ENCODE measurements around the gene SRSF8. TPM values are rescaled to one million over a fixed set of nuclear protein-coding genes. Genes with fewer than 3 reads are reported as not detected.
A peak's percentile ranks its signal among the peaks of the same experiment; 100 is the strongest.
"Not testable (repeated sequence)": the region's sequence is repeated elsewhere in the genome, so short reads cannot be mapped to it uniquely, and the experiment has no call there.

The SRSF8 gene, protein sequence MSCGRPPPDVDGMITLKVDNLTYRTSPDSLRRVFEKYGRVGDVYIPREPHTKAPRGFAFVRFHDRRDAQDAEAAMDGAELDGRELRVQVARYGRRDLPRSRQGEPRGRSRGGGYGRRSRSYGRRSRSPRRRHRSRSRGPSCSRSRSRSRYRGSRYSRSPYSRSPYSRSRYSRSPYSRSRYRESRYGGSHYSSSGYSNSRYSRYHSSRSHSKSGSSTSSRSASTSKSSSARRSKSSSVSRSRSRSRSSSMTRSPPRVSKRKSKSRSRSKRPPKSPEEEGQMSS
- total RNA-seq = 65.0 TPM

DNA sequence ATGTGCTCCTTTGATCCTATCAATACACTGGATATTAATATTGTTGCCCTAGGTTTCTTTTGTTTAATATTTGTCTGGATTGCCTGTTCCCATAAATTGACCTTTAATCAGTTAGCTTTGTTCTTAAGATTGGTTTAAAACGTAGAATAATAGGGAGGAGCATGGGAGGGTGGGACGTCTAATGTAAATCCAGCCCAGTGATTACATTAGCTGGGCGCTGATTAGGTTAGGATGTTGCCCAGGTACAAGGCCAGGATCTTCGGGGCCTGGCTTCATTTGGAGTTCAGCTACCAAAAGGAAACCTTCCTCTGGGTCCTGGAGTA lies at the start of gene SRSF8:
Gene SRSF8 (plus strand): TSS at position 204 of the 323 bp plus-strand sequence. CDS start 308 bp downstream, outside the sequence.
- intact Hi-C loops (cut with DNase I) = loop anchor here (5.0 kb wide), 1 partner anchor 94 kb away; the partner anchor contains the start of genes CWC15 and KDM4D
- DNase-seq (ENCODE audit: low spot score) (no peak), ATAC-seq (no peak)

DNA sequence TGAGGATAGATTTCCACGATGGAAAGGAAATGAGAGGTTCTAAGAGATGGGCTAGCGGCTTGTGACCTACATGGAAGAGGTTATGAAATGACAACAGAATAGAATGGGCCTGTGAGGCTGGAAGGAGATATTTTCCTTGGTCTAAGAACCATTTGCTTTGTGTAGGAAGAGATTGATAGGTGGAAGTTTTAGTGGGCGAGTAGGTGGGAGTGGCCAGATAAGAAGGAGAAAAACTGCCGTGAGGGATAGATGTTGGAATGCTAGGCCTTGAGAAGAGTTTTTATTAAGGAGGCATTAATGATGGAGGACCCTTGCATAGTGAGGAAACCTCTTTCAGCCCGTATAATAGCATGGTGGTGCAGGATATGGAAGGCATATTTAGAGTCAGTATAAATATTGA lies 45.3 kb upstream of the SRSF8 start:
- DNase-seq (ENCODE audit: low spot score); ATAC-seq; intact Hi-C loops (cut with DNase I): not testable (repeated sequence)

DNA sequence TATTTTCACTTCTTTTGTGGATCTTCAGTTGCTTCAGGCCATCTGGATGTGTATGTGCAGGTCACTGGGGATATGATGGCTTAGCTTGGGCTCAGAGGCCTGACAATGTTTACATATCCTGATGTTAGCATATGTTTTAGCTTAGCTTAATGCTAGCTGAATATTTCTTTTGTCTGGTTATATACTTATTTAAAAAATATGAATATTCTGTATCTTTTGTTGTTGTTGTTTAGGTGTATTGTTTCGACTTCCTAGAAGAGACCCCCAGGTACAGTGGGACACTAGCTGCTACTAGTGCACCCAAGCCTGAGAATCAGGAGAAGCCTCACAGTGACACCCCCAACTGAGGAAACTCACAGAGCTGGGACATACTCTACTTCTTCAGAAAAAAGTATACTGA lies 41.8 kb upstream of the SRSF8 start, which contains the start of gene KDM4E:
Gene KDM4E (plus strand): TSS at position 301 of the 400 bp plus-strand sequence. CDS start 300 bp downstream, outside the sequence.
- DNase-seq (ENCODE audit: low spot score) = no peak
- no peak for ATAC-seq
- intact Hi-C loops (cut with DNase I) = no loop called here

DNA sequence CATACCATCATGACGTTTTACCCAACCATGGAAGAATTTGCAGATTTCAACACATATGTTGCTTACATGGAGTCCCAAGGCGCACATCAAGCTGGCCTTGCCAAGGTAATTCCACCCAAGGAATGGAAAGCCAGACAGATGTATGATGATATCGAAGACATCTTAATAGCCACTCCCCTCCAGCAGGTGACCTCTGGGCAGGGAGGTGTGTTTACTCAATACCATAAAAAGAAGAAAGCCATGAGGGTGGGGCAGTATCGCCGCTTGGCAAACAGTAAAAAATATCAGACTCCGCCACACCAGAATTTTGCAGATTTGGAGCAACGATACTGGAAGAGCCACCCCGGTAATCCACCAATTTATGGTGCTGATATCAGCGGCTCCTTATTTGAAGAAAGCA lies 41.1 kb upstream of the SRSF8 start:
- DNase-seq (ENCODE audit: low spot score); intact Hi-C loops (cut with DNase I): not testable (repeated sequence)

DNA sequence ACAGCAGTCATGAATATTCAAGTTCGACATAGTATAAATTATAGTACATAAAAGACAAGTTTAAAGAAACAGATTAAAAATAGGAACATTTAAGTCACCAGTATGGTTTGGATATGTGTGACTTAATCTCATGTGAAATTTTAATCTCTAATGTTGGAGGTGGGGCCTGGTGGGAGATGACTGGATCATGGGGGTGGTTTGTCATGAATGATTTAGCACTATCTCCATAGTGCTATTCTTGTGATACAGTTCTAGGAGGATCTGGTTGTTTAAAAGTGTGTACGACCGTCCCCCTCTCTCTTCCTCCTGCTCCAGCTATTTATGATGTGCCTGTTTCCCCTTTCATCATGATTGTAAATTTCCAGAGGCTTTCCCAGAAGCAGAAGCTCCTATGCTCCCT lies 38.4 kb upstream of the SRSF8 start:
- no peak for ATAC-seq
- DNase-seq (ENCODE audit: low spot score) = no peak
- intact Hi-C loops (cut with DNase I) = no loop called here

More for the DNA sequence above, 41.1 kb upstream of the SRSF8 start:
- ATAC-seq = not testable (repeated sequence)

DNA sequence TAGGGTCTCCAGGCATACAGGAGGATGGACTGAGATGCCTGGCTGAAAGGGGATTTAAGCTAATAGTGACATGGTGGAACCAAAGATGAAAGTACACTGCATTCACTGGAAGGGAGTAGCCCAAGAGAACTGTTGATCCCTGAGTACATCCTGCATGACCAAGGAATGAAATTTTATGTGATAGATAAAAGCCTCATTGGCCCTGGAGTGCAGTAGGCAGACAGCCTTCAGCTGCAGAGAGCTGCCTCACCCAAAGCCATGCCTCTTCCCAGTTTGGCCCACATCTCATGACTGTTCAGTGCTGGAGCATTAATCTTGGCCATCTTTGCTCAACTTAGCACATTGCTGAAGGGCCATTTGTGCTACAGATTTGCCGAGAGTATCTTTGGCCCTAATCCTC lies 33.7 kb upstream of the SRSF8 start:
- intact Hi-C loops (cut with DNase I) = loop anchor here (5.0 kb wide), 1 partner anchor 1131 kb away; no protein-coding TSS in a partner anchor
- no peak for ATAC-seq
- no peak for DNase-seq (ENCODE audit: low spot score)

DNA sequence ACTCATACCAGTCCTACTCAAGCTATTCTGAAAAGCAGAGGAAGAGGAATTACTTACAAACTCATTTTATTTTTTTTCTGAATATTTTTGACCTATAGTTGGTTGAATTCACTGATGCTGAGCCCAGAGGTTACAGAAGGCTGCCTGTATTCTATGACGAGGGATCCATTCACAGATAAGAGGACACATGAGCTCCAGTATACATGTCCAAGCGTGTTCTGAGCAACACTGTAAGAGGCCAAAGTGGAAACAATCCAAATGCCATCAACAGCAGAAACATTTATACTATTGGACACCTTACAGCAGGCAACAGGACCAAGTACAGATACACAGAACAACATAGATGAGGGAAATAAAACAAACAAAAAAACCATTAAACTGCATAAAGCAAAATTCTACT lies 31.4 kb upstream of the SRSF8 start:
- ATAC-seq (no peak), DNase-seq (ENCODE audit: low spot score) (no peak)
- intact Hi-C loops (cut with DNase I) = no loop called here

DNA sequence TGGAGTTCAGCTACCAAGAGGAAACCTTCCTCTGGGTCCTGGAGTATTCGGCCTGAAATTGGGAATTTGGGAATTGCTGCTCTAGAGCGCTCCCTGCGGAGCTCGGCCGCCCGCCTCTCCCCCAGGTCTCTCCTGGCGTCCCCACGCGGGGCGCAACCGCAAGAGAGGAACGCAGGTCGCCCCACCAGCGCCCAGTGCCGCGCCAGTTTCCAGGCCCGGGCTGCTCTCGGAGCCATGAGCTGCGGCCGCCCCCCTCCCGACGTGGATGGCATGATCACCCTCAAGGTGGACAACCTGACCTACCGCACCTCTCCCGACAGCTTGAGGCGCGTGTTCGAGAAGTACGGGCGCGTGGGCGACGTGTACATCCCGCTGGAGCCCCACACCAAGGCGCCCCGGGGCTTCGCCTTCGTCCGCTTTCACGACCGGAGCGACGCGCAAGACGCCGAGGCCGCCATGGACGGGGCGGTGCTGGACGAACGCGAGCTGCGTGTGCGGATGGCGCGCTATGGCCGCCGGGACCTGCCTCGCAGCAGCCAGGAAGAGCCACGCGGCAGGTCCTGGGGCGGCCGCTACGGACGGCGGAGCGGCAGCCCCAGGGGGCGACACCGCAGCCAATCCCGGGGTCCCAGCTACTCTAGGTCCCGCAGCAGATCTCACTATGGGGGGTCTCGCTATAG lies 29.2 kb upstream of the SRSF8 start:
- peak; percentile 81 for ATAC-seq
- DNase-seq (ENCODE audit: low spot score) = not testable (repeated sequence)

DNA sequence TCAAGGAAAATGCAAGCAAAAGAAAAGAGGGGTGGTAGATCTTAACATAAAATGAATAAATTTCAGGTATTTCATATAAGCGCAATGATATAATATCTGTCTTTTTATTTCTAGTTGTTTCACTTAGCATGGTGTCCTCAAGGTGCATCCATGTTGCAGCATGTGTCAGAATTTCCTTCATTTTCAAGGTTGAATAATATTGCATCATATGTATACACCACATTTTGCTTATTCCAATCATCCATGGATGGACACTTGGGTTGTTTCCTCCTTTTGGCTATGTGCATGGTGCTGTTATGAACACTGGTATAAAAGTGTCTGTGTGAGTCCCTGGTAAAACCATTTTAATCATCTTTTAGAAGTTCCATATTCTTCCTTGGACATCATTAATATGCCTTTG lies 24.5 kb upstream of the SRSF8 start:
- intact Hi-C loops (cut with DNase I) = no loop called here
- DNase-seq (ENCODE audit: low spot score) (no peak), ATAC-seq (no peak)

More for the DNA sequence above, 29.2 kb upstream of the SRSF8 start:
- intact Hi-C loops (cut with DNase I) = not testable (repeated sequence)

DNA sequence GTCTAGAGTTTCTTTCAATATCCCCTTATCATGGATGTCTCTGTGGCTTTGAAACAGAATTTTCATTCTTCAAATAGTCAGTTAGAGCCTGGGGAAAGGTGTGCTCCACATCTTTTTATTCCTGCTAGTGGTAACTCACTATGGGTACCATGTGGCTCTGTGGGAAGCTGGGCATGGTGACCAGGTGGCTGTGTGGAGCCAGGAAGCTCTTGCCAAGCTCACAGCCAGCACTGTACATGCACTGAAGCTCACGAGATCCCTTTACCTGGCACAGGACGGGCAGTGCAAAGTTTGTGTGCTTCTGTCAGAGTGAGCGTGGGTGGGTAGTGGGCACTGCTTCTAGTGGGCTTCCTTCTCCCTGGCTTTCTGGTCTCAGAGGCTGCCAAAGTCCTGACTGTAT lies 23.8 kb upstream of the SRSF8 start:
- intact Hi-C loops (cut with DNase I) = no loop called here
- ATAC-seq (no peak), DNase-seq (ENCODE audit: low spot score) (no peak)

DNA sequence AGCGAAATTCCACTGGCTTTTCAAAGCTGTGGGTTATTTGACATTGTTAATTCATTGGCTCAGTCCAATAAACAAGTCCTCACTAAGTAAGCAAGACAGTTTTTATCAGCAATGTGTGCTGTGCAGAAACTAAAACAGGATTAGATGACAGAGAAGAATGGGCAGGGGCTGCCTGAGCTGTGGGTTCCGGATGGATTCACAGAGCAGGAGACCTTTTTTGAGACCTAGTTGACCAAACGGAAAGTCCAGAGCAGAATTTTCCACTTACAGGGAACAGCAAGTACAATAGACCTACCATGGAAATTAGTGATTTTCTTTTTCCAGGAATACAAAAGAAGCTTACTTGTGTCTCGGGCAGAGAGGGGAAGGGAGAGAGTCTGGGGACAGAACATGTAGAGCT lies 22.7 kb upstream of the SRSF8 start:
- intact Hi-C loops (cut with DNase I) = no loop called here
- DNase-seq (ENCODE audit: low spot score) = no peak
- ATAC-seq = no peak

DNA sequence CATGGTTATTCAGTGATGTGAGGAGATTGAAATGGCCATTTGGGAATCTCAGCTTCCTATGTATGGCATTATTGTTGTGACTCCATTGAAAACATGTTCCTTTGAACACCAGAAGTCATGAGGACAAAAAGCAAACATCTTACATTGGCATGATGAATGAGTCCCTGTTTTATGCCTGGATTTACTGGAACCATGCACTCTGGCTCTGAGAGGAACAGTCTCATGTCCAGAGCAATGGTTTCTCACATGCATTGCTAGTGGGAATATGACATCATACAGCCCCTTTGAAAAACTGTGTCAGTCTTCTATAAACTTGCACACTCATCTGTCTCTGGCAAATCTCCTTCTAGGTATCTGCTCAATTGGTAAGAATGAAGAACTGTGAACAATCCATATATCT lies 20.9 kb upstream of the SRSF8 start:
- ATAC-seq (no peak), DNase-seq (ENCODE audit: low spot score) (no peak)
- intact Hi-C loops (cut with DNase I) = no loop called here

DNA sequence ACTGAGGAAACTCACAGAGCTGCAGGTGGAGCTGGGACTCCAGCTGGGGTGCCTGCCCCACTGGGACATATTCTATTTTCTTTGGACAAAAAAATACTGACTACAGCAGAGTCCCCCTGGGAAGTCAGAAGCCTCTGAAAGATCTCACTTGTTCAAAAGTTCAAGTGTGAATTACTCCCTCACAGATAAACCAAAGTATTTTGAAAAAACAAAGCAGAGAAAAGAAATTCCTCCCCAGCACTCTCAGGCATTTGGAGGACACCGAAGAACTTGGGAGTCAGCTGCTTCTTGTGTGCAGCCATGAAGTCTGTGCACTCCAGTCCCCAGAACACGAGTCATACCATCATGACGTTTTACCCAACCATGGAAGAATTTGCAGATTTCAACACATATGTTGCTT lies 17.6 kb upstream of the SRSF8 start, which contains the start of gene KDM4F:
Gene KDM4F (plus strand): TSS at position 301 of the 400 bp plus-strand sequence.
- ATAC-seq; intact Hi-C loops (cut with DNase I); DNase-seq (ENCODE audit: low spot score): not testable (repeated sequence)

DNA sequence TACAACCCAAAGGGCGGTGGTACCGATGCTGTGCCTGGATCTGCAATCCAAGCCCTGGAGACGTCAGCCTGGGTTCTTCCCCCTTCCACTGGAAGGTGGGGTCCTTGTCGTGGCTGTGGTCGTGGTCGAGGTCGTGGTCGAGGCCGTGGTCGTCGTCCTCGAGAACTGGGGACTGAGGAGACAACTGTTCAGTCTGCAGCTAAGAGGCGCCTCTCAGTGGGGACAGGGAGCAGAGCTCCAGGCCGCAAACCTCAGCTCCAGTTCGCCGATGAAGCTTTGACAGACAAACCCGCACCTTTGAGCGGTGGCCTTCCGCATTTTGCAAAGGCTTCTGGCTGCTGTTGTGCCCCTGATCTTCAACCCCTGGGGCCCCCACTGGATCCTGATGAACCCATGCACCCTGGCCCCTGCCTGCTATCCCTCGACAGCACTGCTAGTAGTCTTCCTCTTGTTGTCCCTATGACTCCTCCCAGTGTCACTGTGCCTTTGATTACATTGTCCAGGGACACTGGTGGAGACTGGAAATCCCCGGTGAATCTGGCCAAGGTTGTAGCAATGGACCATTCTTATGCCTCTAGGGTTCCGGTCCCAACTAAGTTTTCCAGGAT lies 16.0 kb upstream of the SRSF8 start:
- ATAC-seq (no peak), DNase-seq (ENCODE audit: low spot score) (no peak)
- intact Hi-C loops (cut with DNase I) = no loop called here

DNA sequence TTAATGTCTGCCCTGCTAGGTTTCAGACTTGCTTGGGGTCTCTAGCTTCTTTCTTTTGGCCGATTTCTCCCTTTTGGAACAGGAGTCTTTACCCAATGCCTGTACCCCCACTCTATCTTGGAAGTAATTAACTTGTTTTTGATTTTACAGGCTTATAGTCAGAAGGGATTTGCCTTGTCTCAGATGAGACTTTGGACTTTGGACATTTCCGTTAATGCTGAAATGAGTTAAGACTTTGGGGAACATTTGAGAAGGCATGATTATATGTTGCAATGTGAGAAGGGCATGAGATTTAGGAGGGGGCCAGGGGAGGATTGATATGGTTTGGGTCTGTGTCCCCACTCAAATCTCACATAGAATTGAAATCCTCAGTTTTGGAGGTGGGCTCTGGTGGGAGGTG lies 12.4 kb upstream of the SRSF8 start:
- ATAC-seq (no peak), DNase-seq (ENCODE audit: low spot score) (no peak)
- intact Hi-C loops (cut with DNase I) = no loop called here

DNA sequence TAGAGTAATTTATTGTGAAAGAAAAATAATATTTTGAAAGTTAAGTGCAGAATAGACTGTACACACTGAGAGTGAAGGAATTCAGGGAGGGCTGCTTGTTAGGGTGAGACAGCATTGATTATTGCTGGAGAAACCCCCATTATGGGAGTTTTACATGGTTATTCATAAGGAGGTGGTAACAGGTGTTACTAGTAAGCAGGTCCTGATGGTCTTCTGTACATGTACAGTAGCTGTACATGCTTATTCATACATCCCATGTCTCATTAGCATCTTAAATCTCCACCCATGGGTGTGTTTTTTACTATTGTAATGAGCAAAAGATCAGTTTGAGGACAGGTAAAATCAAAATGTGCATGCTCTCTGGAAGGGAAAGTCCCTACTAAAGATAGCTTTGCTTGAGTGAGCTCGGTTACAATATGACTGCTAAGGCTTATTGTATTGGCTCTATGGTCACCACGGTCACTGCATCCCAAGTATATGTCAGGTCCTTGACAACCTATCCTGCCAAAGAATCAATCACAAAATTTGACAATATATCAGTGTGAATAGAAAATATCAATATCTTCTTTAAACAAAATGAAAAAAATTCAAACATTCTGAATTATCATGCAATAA lies 11.3 kb upstream of the SRSF8 start:
- ATAC-seq = no peak
- intact Hi-C loops (cut with DNase I) = no loop called here

DNA sequence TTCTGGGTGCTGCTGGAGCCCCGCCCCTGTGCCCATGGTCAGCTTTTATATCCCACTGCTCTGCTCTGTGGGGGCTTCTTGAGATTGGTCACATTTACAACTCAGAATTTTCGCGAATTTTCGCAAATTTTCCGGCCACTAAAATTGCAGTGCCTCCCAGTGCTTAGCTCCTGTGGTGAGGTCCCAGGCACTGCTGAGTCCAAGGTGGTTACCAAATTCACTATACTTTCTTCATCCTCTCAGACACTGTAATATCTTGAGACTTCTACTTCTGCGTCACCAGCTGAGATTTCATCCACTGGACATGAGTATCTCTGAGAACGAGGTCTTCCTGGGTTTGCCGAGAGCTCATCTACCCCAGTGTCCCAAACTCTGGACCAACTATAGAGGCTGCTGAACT lies 8.8 kb upstream of the SRSF8 start:
- DNase-seq (ENCODE audit: low spot score) = no peak
- intact Hi-C loops (cut with DNase I) = no loop called here

More for the DNA sequence above, 11.3 kb upstream of the SRSF8 start:
- no peak for DNase-seq (ENCODE audit: low spot score)

DNA sequence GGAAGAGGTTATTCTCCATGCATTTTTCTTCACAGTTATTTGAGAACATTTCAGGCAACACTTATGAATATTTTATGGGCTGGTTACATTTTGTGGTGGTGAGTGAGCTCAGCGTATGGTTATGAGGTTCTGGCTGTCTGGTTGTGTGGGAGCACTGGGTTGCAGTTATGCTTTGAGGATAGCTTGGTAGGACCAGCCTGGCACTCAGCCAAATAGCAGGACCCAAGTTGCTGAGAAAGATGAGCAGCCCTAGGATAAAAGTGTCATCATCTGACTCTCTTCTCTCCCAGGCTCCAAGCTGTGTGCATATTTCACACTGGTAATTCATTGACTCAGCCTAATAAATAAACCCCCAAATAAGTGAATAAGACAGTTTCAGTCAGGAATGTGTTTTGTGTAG lies 8.1 kb upstream of the SRSF8 start:
- intact Hi-C loops (cut with DNase I) = no loop called here
- DNase-seq (ENCODE audit: low spot score) = no peak

More for the DNA sequence above, 8.8 kb upstream of the SRSF8 start:
- ATAC-seq = no peak

DNA sequence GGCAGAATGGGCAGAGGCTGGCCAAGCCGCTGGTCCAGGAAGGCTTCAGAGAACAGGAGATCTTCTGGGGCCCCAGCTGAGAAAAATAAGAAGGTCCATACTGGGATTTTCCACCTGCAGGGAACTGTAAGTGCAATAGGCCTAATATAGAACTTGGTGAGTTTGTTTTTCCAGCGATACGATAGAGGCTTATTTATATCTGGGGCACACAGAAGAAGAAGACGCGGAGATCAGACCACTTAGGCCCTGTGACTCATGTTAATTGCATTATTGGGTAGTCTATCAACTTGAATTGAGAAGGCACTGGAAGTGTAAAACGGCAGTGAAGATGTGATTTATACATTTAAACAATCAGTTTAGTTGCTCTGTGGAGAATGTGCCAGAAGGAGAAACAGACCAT lies 7.7 kb upstream of the SRSF8 start:
- ATAC-seq (no peak), DNase-seq (ENCODE audit: low spot score) (no peak)
- intact Hi-C loops (cut with DNase I) = no loop called here

More for the DNA sequence above, 8.1 kb upstream of the SRSF8 start:
- no peak for ATAC-seq
